H1 (cell line): Measurements from ENCODE around the gene PTEN. TPM values are rescaled to one million over a fixed set of nuclear protein-coding genes. Genes with fewer than 3 reads are reported as not detected.

ENCODE experiments used
- CTCF ChIA-PET: fragments of 300-600 bp; sonication (Branson Sonifier 250); formaldehyde crosslinking; loops from one replicate; lab custom pipeline; 2021; ENCODE audit not compliant: partially characterized antibody; lab: Charles Lee
- POLR2A ChIA-PET: fragments of 300-600 bp; sonication (Branson Sonifier 250); formaldehyde crosslinking; loops from one replicate; lab custom pipeline; 2021; ENCODE audit warnings: inconsistent platforms; ENCODE audit not compliant: partially characterized antibody; lab: Charles Lee
- DNase-seq, 2 experiments: peaks; one replicate each; pipeline versions ENCODE4 v3.0.0 to v3.0.0-alpha.2; 2010 to 2022; ENCODE audit warnings: low spot score in 2 of 2, low read depth in 1 of 2, mixed read lengths in 1 of 2
- FAIRE-seq: peaks from 2 replicates; lab custom pipeline; 2011; peaks lifted over from hg19 to GRCh38; lab: Jason Lieb, UNC
- H2AFZ ChIP-seq: 2 replicates; pipeline ENCODE4 v1.8.1; 2012; ENCODE audit warnings: low read length, inconsistent platforms
- H2AK5ac ChIP-seq: 2 replicates; pipeline ENCODE4 v1.6.1; 2013; ENCODE audit warnings: low read depth, low read length
- H2BK120ac ChIP-seq: replicated peaks from 2 replicates; pipeline ENCODE3; 2013; ENCODE audit warnings: low read depth, low read length, inconsistent platforms
- H2BK12ac ChIP-seq: 2 replicates; pipeline ENCODE4 v1.6.1; 2013; ENCODE audit warnings: low read depth, low read length
- H2BK15ac ChIP-seq: 2 replicates; pipeline ENCODE4 v1.6.1; 2013; ENCODE audit warnings: low read length
- H2BK20ac ChIP-seq: 2 replicates; pipeline ENCODE4 v1.6.1; 2013; ENCODE audit warnings: low read length
- H2BK5ac ChIP-seq: 2 replicates; pipeline ENCODE4 v1.6.1; 2013; ENCODE audit warnings: low read depth, low read length
- H3K14ac ChIP-seq: 2 replicates; pipeline ENCODE4 v1.6.1; 2013; ENCODE audit warnings: inconsistent platforms; ENCODE audit not compliant: insufficient read length
- H3K18ac ChIP-seq: 2 replicates; pipeline ENCODE4 v1.6.1; 2013; ENCODE audit warnings: low read length; ENCODE audit errors: extremely low read depth
- H3K23ac ChIP-seq: 2 replicates; pipeline ENCODE4 v1.6.1; 2013; ENCODE audit warnings: inconsistent platforms; ENCODE audit not compliant: insufficient read length
- H3K23me2 ChIP-seq: 2 replicates; pipeline ENCODE4 v1.6.1; 2013; ENCODE audit warnings: low read depth, low read length
- H3K27ac ChIP-seq: 2 replicates; pipeline ENCODE4 v1.6.1; 2011; ENCODE audit warnings: low read depth, low read length, inconsistent platforms
- H3K27me3 ChIP-seq, 4 experiments: replicated peaks in 1 of 4; 1 replicate in 1 of 4; 2 replicates in 3 of 4; pipeline versions ENCODE4 v1.6.1 to v1.8.1; 2011 to 2013; ENCODE audit warnings: low read length in 3 of 4, mild to moderate bottlenecking in 3 of 4, inconsistent platforms in 2 of 4, mixed read lengths in 2 of 4, moderate library complexity in 1 of 4; ENCODE audit not compliant: control insufficient read depth in 3 of 4, insufficient read depth in 3 of 4; ENCODE audit errors: extremely low read depth in 1 of 4
- H3K36me3 ChIP-seq, 4 experiments: 2 replicates each; pipeline versions ENCODE4 v1.6.1 to v1.8.1; 2011 to 2013; ENCODE audit warnings: mild to moderate bottlenecking in 4 of 4, low read length in 3 of 4, moderate library complexity in 2 of 4, control low read depth in 1 of 4, inconsistent platforms in 1 of 4; ENCODE audit not compliant: insufficient read depth in 4 of 4, control insufficient read depth in 2 of 4
- H3K4ac ChIP-seq: replicated peaks from 2 replicates; pipeline ENCODE3; 2013; ENCODE audit warnings: low read length, low read depth, mixed read lengths, inconsistent platforms; ENCODE audit not compliant: insufficient read length
- H3K4me1 ChIP-seq, 4 experiments: replicated peaks in 1 of 4; 1 replicate in 1 of 4; 2 replicates in 3 of 4; pipeline versions ENCODE4 v1.6.1 to v1.8.1; 2011 to 2013; ENCODE audit warnings: low read length in 3 of 4, inconsistent platforms in 2 of 4, mixed read lengths in 1 of 4; ENCODE audit not compliant: insufficient read depth in 4 of 4, control insufficient read depth in 3 of 4
- H3K4me2 ChIP-seq, 2 experiments: 2 replicates each; pipeline versions ENCODE4 v1.6.1 to v1.8.1; 2011 to 2013; ENCODE audit warnings: low read depth in 2 of 2, low read length in 2 of 2, control low read depth in 1 of 2, inconsistent platforms in 1 of 2, mild to moderate bottlenecking in 1 of 2; ENCODE audit not compliant: insufficient read depth in 1 of 2
- H3K4me3 ChIP-seq, 4 experiments: fragments of 200-600, 300-600 bp in 1 of 4; sonication (generic), shearing (Covaris generic), sonication (Bioruptor Twin) in 1 of 4; 2 replicates each; pipeline versions ENCODE4 v1.5.1 to v1.8.1; 2011 to 2016; ENCODE audit warnings: low read length in 4 of 4, low read depth in 3 of 4, control low read depth in 2 of 4, inconsistent platforms in 2 of 4, mild to moderate bottlenecking in 2 of 4, mixed read lengths in 1 of 4, moderate library complexity in 1 of 4; ENCODE audit not compliant: insufficient read depth in 2 of 4; ENCODE audit errors: extremely low read depth in 1 of 4
- H3K56ac ChIP-seq: replicated peaks from 2 replicates; pipeline ENCODE3; 2013; ENCODE audit warnings: low read depth, mild to moderate bottlenecking, mixed read lengths, low read length, inconsistent platforms; ENCODE audit not compliant: insufficient read length
- H3K79me1 ChIP-seq: 2 replicates; pipeline ENCODE4 v1.6.1; 2013; ENCODE audit warnings: low read depth, low read length, control low read depth
- H3K79me2 ChIP-seq, 2 experiments: 2 replicates each; pipeline versions ENCODE4 v1.6.1 to v1.8.1; 2012 to 2013; ENCODE audit warnings: low read length in 2 of 2, mild to moderate bottlenecking in 2 of 2, inconsistent platforms in 1 of 2; ENCODE audit not compliant: insufficient read depth in 2 of 2, control insufficient read depth in 1 of 2
- H3K9ac ChIP-seq, 4 experiments: replicated peaks in 1 of 4; 1 replicate in 1 of 4; 2 replicates in 3 of 4; pipeline versions ENCODE4 v1.6.1 to v1.8.1; 2011 to 2013; ENCODE audit warnings: low read depth in 3 of 4, low read length in 3 of 4, control low read depth in 2 of 4, mild to moderate bottlenecking in 2 of 4, moderate library complexity in 2 of 4, inconsistent platforms in 1 of 4; ENCODE audit errors: extremely low read depth in 1 of 4
- H3K9me3 ChIP-seq, 2 experiments: 2 replicates each; pipeline versions ENCODE4 v1.6.1 to v1.8.1; 2012 to 2013; ENCODE audit warnings: mild to moderate bottlenecking in 2 of 2, moderate library complexity in 2 of 2, control low read depth in 1 of 2, inconsistent platforms in 1 of 2, low read depth in 1 of 2, low read length in 1 of 2, mixed read lengths in 1 of 2; ENCODE audit not compliant: insufficient read depth in 2 of 2
- H4K20me1 ChIP-seq, 2 experiments: replicated peaks in 1 of 2; 2 replicates each; pipeline versions ENCODE3 to v1.8.1; 2011 to 2013; ENCODE audit warnings: inconsistent platforms in 2 of 2, low read length in 2 of 2, mild to moderate bottlenecking in 1 of 2; ENCODE audit not compliant: insufficient read depth in 2 of 2, control insufficient read depth in 1 of 2
- H4K5ac ChIP-seq: 2 replicates; pipeline ENCODE4 v1.6.1; 2013; ENCODE audit warnings: low read length, low read depth, mixed read lengths, inconsistent platforms; ENCODE audit not compliant: insufficient read length
- H4K8ac ChIP-seq: 2 replicates; pipeline ENCODE4 v1.8.0; 2013; ENCODE audit warnings: mild to moderate bottlenecking, moderate library complexity, low read length, inconsistent platforms; ENCODE audit not compliant: insufficient read depth; ENCODE audit errors: extremely low read depth
- H4K91ac ChIP-seq: replicated peaks from 2 replicates; pipeline ENCODE3; 2013; ENCODE audit warnings: low read length, mixed read lengths, inconsistent platforms; ENCODE audit not compliant: insufficient read length
- EP300 ChIP-seq, 2 experiments: IDR thresholded peaks; 1 replicate in 1 of 2; 2 replicates in 1 of 2; pipeline ENCODE4 v1.6.1; 2011 to 2012; ENCODE audit warnings: low read depth in 2 of 2, low read length in 2 of 2, mild to moderate bottlenecking in 2 of 2, borderline replicate concordance in 1 of 2, inconsistent platforms in 1 of 2, moderate library complexity in 1 of 2
- EZH2 ChIP-seq: fragments of 200-600 bp; sonication (generic); IDR thresholded peaks from 2 replicates; pipeline ENCODE4 v1.7.1; 2012; ENCODE audit warnings: low read depth, mild to moderate bottlenecking, moderate library complexity, low read length, inconsistent platforms; ENCODE audit not compliant: severe bottlenecking
- GTF2F1 ChIP-seq: IDR thresholded peaks from 2 replicates; pipeline ENCODE4 v1.6.1; 2012; ENCODE audit warnings: low read depth, low read length, improper control_type of control experiment, borderline replicate concordance
- NANOG ChIP-seq: IDR thresholded peaks from 2 replicates; pipeline ENCODE4 v1.6.1; 2011; ENCODE audit warnings: low read length, low read depth, mild to moderate bottlenecking, inconsistent platforms; ENCODE audit not compliant: insufficient read depth, poor library complexity, severe bottlenecking
- POLR2A ChIP-seq, 2 experiments: IDR thresholded peaks; 1 replicate in 1 of 2; 2 replicates in 1 of 2; pipeline ENCODE4 v1.6.1; 2011; ENCODE audit warnings: low read depth in 2 of 2, low read length in 2 of 2, mild to moderate bottlenecking in 2 of 2; ENCODE audit errors: control extremely low read depth in 1 of 2
- WGBS, 2 experiments: shearing (Covaris generic) in 1 of 2; methylation state at CpG; one replicate each; pipeline versions ENCODE4 v1.1.6 to v1.1.7; 2013 to 2015; ENCODE audit warnings: low lambda C conversion rate in 2 of 2, mixed read lengths in 2 of 2, inconsistent platforms in 1 of 2, low coverage in 1 of 2, missing lambda C conversion rate in 1 of 2; ENCODE audit not compliant: insufficient replicate concordance in 2 of 2, insufficient coverage in 1 of 2, insufficient read length in 1 of 2; ENCODE audit errors: extremely low coverage in 1 of 2, missing lambda C conversion rate in 1 of 2; 5-methylcytosine and 5-hydroxymethylcytosine counted together
- long read RNA-seq, 2 experiments: library from RNA in 1 of 2; library from capped mRNA in 1 of 2; stranded (forward); transcript quantifications; one replicate each; pipeline ENCODE4 v2.0.0, GENCODE V29; 2021; ENCODE audit warnings: inconsistent platforms in 1 of 2
- polyA minus RNA-seq, 3 experiments: library from RNA; depleted of rRNA, polyadenylated mRNA; stranded (reverse); fragments of >200 nt; gene quantifications; 1 replicate in 2 of 3; 2 replicates in 1 of 3; pipeline ENCODE4 v1.2.3, GENCODE V29; 2011
- polyA plus RNA-seq, 7 experiments: library from polyadenylated mRNA; depleted of rRNA in 3 of 7; stranded (reverse) in 5 of 7; unstranded in 2 of 7; fragments of >200 nt in 5 of 7; fragments of 200-250 nt in 2 of 7; gene quantifications; 1 replicate in 5 of 7; 2 replicates in 1 of 7; 4 replicates in 1 of 7; pipeline versions ENCODE4 v1.2.1 to v1.2.3, GENCODE V29; 2011 to 2013; ENCODE audit warnings: missing spikeins in 2 of 7, mixed read lengths in 2 of 7
- total RNA-seq: library from RNA; stranded (reverse); fragmentation: NEBNext Ultra II Directional; extraction: Animal tissue kit (Norgen Biotek cat#: 25700); gene quantifications from 2 replicates; pipeline ENCODE4 v1.2.1, GENCODE V29; 2021
- TF ChIP-seq, protein P1 (sequence below): IDR thresholded peaks from 2 replicates; pipeline ENCODE4 v1.6.1; 2012; ENCODE audit warnings: inconsistent platforms

PTEN gene
- total RNA-seq (48.7 and 51.2 TPM in 2 replicates), polyA plus RNA-seq (2011; rRNA removed) (4.2 and 6.3 TPM in 2 replicates), polyA minus RNA-seq (2011; rRNA and poly(A)+ RNA removed) (48.6 and 57.5 TPM in 2 replicates)
- polyA plus RNA-seq (2011; cell fraction: cytosol; rRNA removed) = 9.9 TPM
- 12.0 TPM for polyA plus RNA-seq (2011; cell fraction: nucleus; rRNA removed)
- 18.2 to 45.1 TPM (median 19.4 TPM) in 4 replicates for polyA plus RNA-seq (2012, experiment 1 of 2)
- polyA plus RNA-seq (2012, experiment 2 of 2) = 1.3 TPM
- polyA plus RNA-seq (2013, experiment 1 of 2) = 20.6 TPM
- 18.6 TPM for polyA plus RNA-seq (2013, experiment 2 of 2)
- polyA minus RNA-seq (2011; cell fraction: cytosol; rRNA and poly(A)+ RNA removed) = 27.1 TPM
- 199 TPM for polyA minus RNA-seq (2011; cell fraction: nucleus; rRNA and poly(A)+ RNA removed)
- long read RNA-seq, experiment 1, full-length matches to known transcripts = 13 of 40 reads
- long read RNA-seq, experiment 1, partial matches to known transcripts = 11 of 40 reads
- long read RNA-seq, experiment 1, other reads (novel, unspliced or antisense) = 16 of 40 reads
- long read RNA-seq, experiment 2, full-length matches to known transcripts = 1 of 12 reads
- long read RNA-seq, experiment 2, partial matches to known transcripts = 4 of 12 reads
- long read RNA-seq, experiment 2, other reads (novel, unspliced or antisense) = 7 of 12 reads

GRCh38 chr10:87863053-87863943, at the start of gene PTEN, which contains the start of gene KLLN:
Gene PTEN, plus strand, starts transcription at chr10:87863625. Its CDS starts 845 bp downstream, at chr10:87864470.
Gene KLLN, minus strand, starts transcription at chr10:87863533. Its CDS starts 1,046 bp downstream, at chr10:87862487.
- Histone ChIP-seq H3K79me2 (peaks cover 18 to 42% of the 10 kb centered on the region in 2 experiments), H2AK5ac (peak within 1 kb of the TSS; percentile 79; the same call in 1 of the 2 replicates), H3K14ac (peak within 1 kb of the TSS; percentile 3), H3K9me3 (no peaks in the 10 kb centered on the region), H3K4me2 (peak within 1 kb of the TSS; percentile 78 to 98), H3K4me3 (peak within 1 kb of the TSS; percentile 83 to 96 (median 90)), H4K20me1 (peaks cover 11 to 15% of the 10 kb centered on the region in 2 experiments), H3K36me3 (no peaks in the 10 kb centered on the region; a peak in 1 of 8 replicates), H2BK120ac (no peak within 1 kb of the TSS), H4K91ac (peak within 1 kb of the TSS; percentile 32), H3K9ac (peak within 1 kb of the TSS; percentile 75 to 97 (median 94)), H3K4ac (no peak within 1 kb of the TSS), H4K5ac (peak within 1 kb of the TSS; percentile 80), H2BK12ac (peak within 1 kb of the TSS; percentile 85), H3K27ac (peak within 1 kb of the TSS; percentile 92), H3K79me1 (no peaks in the 10 kb centered on the region), H2BK20ac (no peak within 1 kb of the TSS), H2AFZ (0 out of 2 replicates have a peak within 1 kb of the TSS, but pooled peaks have one; percentile 18), H3K23me2 (peaks cover 24% of the 10 kb centered on the region), H2BK15ac (peak within 1 kb of the TSS; percentile 34; the same call in 1 of the 2 replicates), H3K4me1 (peaks cover 0 to 6% (median 1%) of the 10 kb centered on the region in 4 experiments; a peak in 4 of 7 replicates), H3K18ac (peak within 1 kb of the TSS; percentile 99), H2BK5ac (peak within 1 kb of the TSS; percentile 90), H3K23ac (no peak within 1 kb of the TSS), H3K27me3 (no peaks in the 10 kb centered on the region), H4K8ac (peak within 1 kb of the TSS; percentile 92; the same call in 1 of the 2 replicates), H3K56ac (peak within 1 kb of the TSS; percentile 89)
- DNase-seq (peak in 1 of 2 experiments; percentile 90), FAIRE-seq (no peak)
- POLR2A ChIA-PET = interaction anchor here (0.8 to 4.4 kb wide), 23 partner anchors 9 to 1018 kb away, joined by 3 to 24 read pairs (median 6); partner anchors contain the start of gene ATAD1
- WGBS, 2 experiments = 1% methylated on average over 49 of the region's 89 CpGs; no CpG with 5 or more reads in 1 of the 2 experiments
- CTCF ChIA-PET = interaction anchor here (0.9 to 3.8 kb wide), 6 partner anchors 21 to 660 kb away, joined by 3 to 19 read pairs (median 3); partner anchors contain the start of gene ATAD1
- peak; percentile 69 to 74; a peak in 2 of 3 replicates for TF ChIP-seq POLR2A (IDR thresholded peaks at IDR 0.05; ENCODE audit: control extremely low read depth in 1 of 2, low read depth in 2 of 2, low read length in 2 of 2)
- peak in 1 of 2 experiments; percentile 62; a peak in 1 of 3 replicates for TF ChIP-seq EP300 (IDR thresholded peaks at IDR 0.05; ENCODE audit: borderline replicate concordance in 1 of 2, low read depth in 2 of 2, low read length in 2 of 2)
- peak; percentile 25 for TF ChIP-seq NANOG
- 0 out of 2 replicates have a peak, but pooled peaks have one; percentile 16 for TF ChIP-seq GTF2F1
- TF ChIP-seq EZH2 = no peak
- TF ChIP-seq, protein P1, sequence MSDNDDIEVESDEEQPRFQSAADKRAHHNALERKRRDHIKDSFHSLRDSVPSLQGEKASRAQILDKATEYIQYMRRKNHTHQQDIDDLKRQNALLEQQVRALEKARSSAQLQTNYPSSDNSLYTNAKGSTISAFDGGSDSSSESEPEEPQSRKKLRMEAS = peak; percentile 52
